CD4-positive, alpha-beta T cell treated with Interleukin-4 for 4 hours (primary cell): ENCODE results near the gene PLIN1.

Experiments used
- DNase-seq: peaks from one replicate; pipeline ENCODE4 v3.0.0-alpha.2; 2020

PLIN1 gene

GRCh38 chr15:89649716-89650115, 29.5 kb downstream of the PLIN1 start:
- DNase-seq = no peak

GRCh38 chr15:89649013-89649625, 30.0 kb downstream of the PLIN1 start:
- DNase-seq = no peak

- DNase-seq = no peak
Observed at GRCh38 chr15:89648106-89649012, 30.8 kb downstream of the PLIN1 start.

GRCh38 chr15:89647191-89647851, 31.8 kb downstream of the PLIN1 start:
- peak; percentile 35 for DNase-seq

- no peak for DNase-seq
Observed at GRCh38 chr15:89646416-89647141, 32.6 kb downstream of the PLIN1 start.

- DNase-seq = no peak
Observed at GRCh38 chr15:89645680-89646079, 33.5 kb downstream of the PLIN1 start.

GRCh38 chr15:89642106-89642505, 37.1 kb downstream of the PLIN1 start:
- DNase-seq = no peak

GRCh38 chr15:89641053-89641452, 38.1 kb downstream of the PLIN1 start:
- no peak for DNase-seq

GRCh38 chr15:89640245-89640644, 38.9 kb downstream of the PLIN1 start:
- no peak for DNase-seq

GRCh38 chr15:89633585-89633984, 45.6 kb downstream of the PLIN1 start:
- no peak for DNase-seq

- no peak for DNase-seq
Observed at GRCh38 chr15:89632563-89633430, 46.4 kb downstream of the PLIN1 start.

GRCh38 chr15:89631902-89632264, 47.3 kb downstream of the PLIN1 start:
- no peak for DNase-seq

GRCh38 chr15:89630974-89631901, 47.9 kb downstream of the PLIN1 start:
- DNase-seq = no peak

- no peak for DNase-seq
Observed at GRCh38 chr15:89630260-89630659, 48.9 kb downstream of the PLIN1 start.

- no peak for DNase-seq
Observed at GRCh38 chr15:89629829-89630228, 49.3 kb downstream of the PLIN1 start.

- DNase-seq = no peak
Observed at GRCh38 chr15:89628806-89629715, 50.1 kb downstream of the PLIN1 start.

GRCh38 chr15:89628301-89628700, 50.9 kb downstream of the PLIN1 start:
- DNase-seq = no peak

GRCh38 chr15:89627256-89627970, 51.8 kb downstream of the PLIN1 start:
- no peak for DNase-seq

GRCh38 chr15:89625716-89626115, 53.5 kb downstream of the PLIN1 start:
- DNase-seq = no peak
